Motor neuron (in vitro differentiated cells): ENCODE measurements around the gene NUDT19. TPM values are rescaled to one million over a fixed set of nuclear protein-coding genes. Genes with fewer than 3 reads are reported as not detected.

ENCODE experiments used
- ATAC-seq, 8 experiments: fragments of 200-7000 bp; cut with Tn5 transposase; replicated peaks in 6 of 8; 2 replicates each; pipeline ENCODE4 v1.8.0; 2021; ENCODE audit warnings: mild to moderate bottlenecking in 8 of 8, moderate library complexity in 8 of 8
- H3K27ac ChIP-seq, 2 donors: fragments of 250-450 bp; sonication (Bioruptor Pico); 2 replicates each; pipeline ENCODE4 v1.9.0; 2021; ENCODE audit warnings: antibody characterized with exemption in 2 of 2, mild to moderate bottlenecking in 2 of 2, moderate library complexity in 1 of 2
- H3K4me1 ChIP-seq, 2 donors: fragments of 250-450 bp; sonication (Bioruptor Pico); replicated peaks in 1 of 2; 2 replicates each; pipeline ENCODE4 v1.6.1; 2021; ENCODE audit warnings: antibody characterized with exemption in 2 of 2, mild to moderate bottlenecking in 2 of 2, moderate library complexity in 1 of 2
- H3K4me3 ChIP-seq, 5 donors: fragments of 250-450 bp; sonication (Bioruptor Pico); 2 replicates each; pipeline ENCODE4 v1.9.0; 2021; ENCODE audit warnings: antibody characterized with exemption in 5 of 5, mild to moderate bottlenecking in 5 of 5, moderate library complexity in 4 of 5
- whole genome bisulfite sequencing, 10 experiments: fragments of 450-650 bp; shearing (Covaris generic); methylation state at CpG; one replicate each; pipeline ENCODE4 v1.0.0; 2022; 5-methylcytosine and 5-hydroxymethylcytosine counted together
- in situ Hi-C, 9 experiments: fragments of 400-800 bp; cut with MboI; loops; one replicate each; pipeline ENCODE4 v1.15.0; 2021; ENCODE audit warnings: low sequenced_read_pairs in 9 of 9, low pct_unique_long_range_greater_than_20kb in 2 of 9; ENCODE audit not compliant: unreplicated experiment in 9 of 9
- total RNA-seq, 8 experiments: library from RNA; unstranded; fragments of 300-600 nt; gene quantifications; 2 replicates each; pipeline versions ENCODE4 v1.2.3 to v1.2.4, GENCODE V29; 2022

Gene NUDT19
- total RNA-seq, 8 experiments from 2014 or later: 3.3 to 25.5 (median 5.4) TPM

DNA sequence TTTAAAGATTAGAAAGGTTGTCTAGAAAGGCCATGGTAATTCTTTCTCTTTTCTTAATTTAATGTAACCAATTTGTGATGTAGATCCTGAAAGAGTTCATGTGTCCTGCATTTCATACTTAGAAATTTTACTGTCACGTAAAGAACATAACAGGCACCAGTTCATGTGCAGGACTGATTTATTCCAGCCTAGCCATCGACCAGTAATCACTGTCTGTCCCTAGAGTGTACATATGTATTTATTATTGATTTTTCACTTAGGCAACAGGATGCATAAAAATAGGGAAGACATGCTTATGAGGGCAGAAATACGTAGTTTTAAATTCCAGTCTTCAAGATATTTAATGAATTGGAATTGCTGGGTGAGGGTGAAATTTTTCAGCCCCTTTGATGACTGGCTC, 65.6 kb downstream of the NUDT19 start:
- WGBS, 10 experiments: 0 to 88% (median 66%) methylated on average over 1 to 3 of the region's 3 CpGs; no CpG with 5 or more reads in 2 of the 10 experiments
- in situ Hi-C loops: no loop called here
- no peak overlapping the region for H3K4me3 ChIP-seq
- ATAC-seq: peak in 2 of 8 experiments; percentile 52 to 75
- peaks cover 0 to 12% of the 10 kb centered on the region in 2 donors for H3K4me1 ChIP-seq
- no peak overlapping the region for H3K27ac ChIP-seq

Other genes starting within 250 kb of the NUDT19 start
- 100 to 1,000 TPM; 102 to 244 (median 159) TPM for gene PDCD5, start 110.6 kb upstream of the NUDT19 start, total RNA-seq
- 10 to 100 TPM; 13.1 to 25.0 (median 15.0) TPM for gene ANKRD27, start 16.6 kb upstream of the NUDT19 start, total RNA-seq
- gene RGS9BP, start 16.0 kb upstream of the NUDT19 start, total RNA-seq: 1 to 10 TPM in 2 of 8 experiments, under 1 TPM in 6; 0.21 to 2.3 (median 0.61) TPM
- gene TDRD12, start 27.9 kb downstream of the NUDT19 start, total RNA-seq: under 1 TPM; 0.21 to 0.98 (median 0.50) TPM
- gene SLC7A9, start 177.9 kb downstream of the NUDT19 start, total RNA-seq: under 1 TPM in 7 of 8 experiments, not detected in 1; 0.21 to 0.78 (median 0.46) TPM